Measurements from ENCODE around the gene ASCL1. TPM values are rescaled to one million over a fixed set of nuclear protein-coding genes. Genes with fewer than 3 reads are reported as not detected.

The ASCL1 gene
- total and polyA plus RNA-seq, 10 of the 15 experiments (the other 5 are each of a cell fraction or from before 2014, with no cell fraction given) = 10.6 to 61.1 (median 20.5) TPM

- ATAC-seq (no peak), FAIRE-seq (no peak), DNase-seq (ENCODE audit: low read depth, low spot score) (no peak)
- 12% methylated on average over 2 of the region's 2 CpGs for WGBS (ENCODE audit: insufficient coverage, insufficient replicate concordance, low lambda C conversion rate, missing lambda C conversion rate)
- Histone ChIP-seq H3K9me3 (replicated peaks; ENCODE audit: control insufficient read depth, insufficient read depth, low read length) (no peaks in the 10 kb centered on the region), H4K20me1 (ENCODE audit: control insufficient read depth, insufficient read depth) (no peaks in the 10 kb centered on the region), H3K4me1 (ENCODE audit: control insufficient read depth, insufficient read depth, low read length) (no peaks in the 10 kb centered on the region), H3K4me2 (ENCODE audit: control insufficient read depth, insufficient read depth) (no peak overlapping the region), H3K27me3 (replicated peaks in 1 of 2; ENCODE audit: control insufficient read depth in 2 of 2, insufficient read depth in 2 of 2, low read length in 1 of 2) (no peaks in the 10 kb centered on the region; a peak in 1 of 4 replicates), H3K36me3 (ENCODE audit: control insufficient read depth in 2 of 2, insufficient read depth in 2 of 2, low read length in 1 of 2) (no peaks in the 10 kb centered on the region), H3K9ac (ENCODE audit: control insufficient read depth, insufficient read depth, low read length) (no peak overlapping the region), H2AFZ (ENCODE audit: control insufficient read depth, low read depth, low read length) (no peak overlapping the region), H3K79me2 (ENCODE audit: control insufficient read depth, insufficient read depth, low read length) (no peaks in the 10 kb centered on the region), H3K4me3 (no peak overlapping the region), H3K27ac (ENCODE audit: control insufficient read depth, insufficient read depth) (no peak overlapping the region)
- CTCF ChIA-PET = interaction anchor here (1.1 to 17.5 kb wide), 15 partner anchors 9 to 693 kb away, joined by 3 to 281 read pairs (median 5); no protein-coding TSS in a partner anchor
- intact Hi-C loops (cut with micrococcal nuclease; ENCODE audit: unreplicated experiment) = no loop called here
- RAD21 ChIA-PET (ENCODE audit: unreplicated experiment) = interaction anchor here (0.9 to 4.3 kb wide), 7 partner anchors 10 to 609 kb away, joined by 3 to 86 read pairs (median 4); no protein-coding TSS in a partner anchor
- SMC1A ChIA-PET (ENCODE audit: uncharacterized antibody, unreplicated experiment) = interaction anchor here (0.9 to 4.9 kb wide), 17 partner anchors 10 to 627 kb away, joined by 3 to 134 read pairs (median 5); partner anchors contain the start of gene PAH
- in situ Hi-C loops (cut with MboI) = no loop called here
- no TSS peak for BruUV-seq (replicated peaks)
- POLR2A ChIA-PET = interaction anchor here (0.8 kb wide), 1 partner anchor 56 kb away, joined by 3 read pairs; no protein-coding TSS in a partner anchor
- TF ChIP-seq PBX3 (IDR thresholded peaks at IDR 0.05; ENCODE audit: insufficient replicate concordance, low read depth, low read length) (no peak), SPI1 (IDR thresholded peaks at IDR 0.05; ENCODE audit: borderline replicate concordance, insufficient read depth, low read depth, low read length) (no peak), KDM1A (IDR thresholded peaks at IDR 0.05; ENCODE audit: borderline replicate concordance) (no peak), TCF3 (IDR thresholded peaks at IDR 0.05; ENCODE audit: borderline replicate concordance, insufficient read depth, low read depth, low read length) (no peak), SUPT20H (IDR thresholded peaks at IDR 0.05; ENCODE audit: borderline replicate concordance, control insufficient read depth, low read depth, low read length) (no peak), ATF7 (IDR thresholded peaks at IDR 0.05; ENCODE audit: low read depth) (no peak), RCOR1 (conservative IDR thresholded peaks at IDR 0.05; ENCODE audit: low read depth, low read length) (no peak), BHLHE40 (IDR thresholded peaks at IDR 0.05; ENCODE audit: borderline replicate concordance in 1 of 2, low read depth in 2 of 2, low read length in 1 of 2) (no peak), ZBTB4 (CRISPR knock-in tag; IDR thresholded peaks at IDR 0.05) (no peak), ZNF274 (IDR thresholded peaks at IDR 0.05; ENCODE audit: insufficient read depth, insufficient read length) (no peak), ZZZ3 (IDR thresholded peaks at IDR 0.05; ENCODE audit: control insufficient read depth, insufficient read length, low read depth) (no peak), MAX (IDR thresholded peaks at IDR 0.05; ENCODE audit: low read depth, low read length) (no peak), SMAD1 (IDR thresholded peaks at IDR 0.05; ENCODE audit: low read depth, partially characterized antibody) (no peak), WRNIP1 (IDR thresholded peaks at IDR 0.05; ENCODE audit: borderline replicate concordance, low read depth, low read length) (no peak)
- TF ChIP-seq, protein P1, sequence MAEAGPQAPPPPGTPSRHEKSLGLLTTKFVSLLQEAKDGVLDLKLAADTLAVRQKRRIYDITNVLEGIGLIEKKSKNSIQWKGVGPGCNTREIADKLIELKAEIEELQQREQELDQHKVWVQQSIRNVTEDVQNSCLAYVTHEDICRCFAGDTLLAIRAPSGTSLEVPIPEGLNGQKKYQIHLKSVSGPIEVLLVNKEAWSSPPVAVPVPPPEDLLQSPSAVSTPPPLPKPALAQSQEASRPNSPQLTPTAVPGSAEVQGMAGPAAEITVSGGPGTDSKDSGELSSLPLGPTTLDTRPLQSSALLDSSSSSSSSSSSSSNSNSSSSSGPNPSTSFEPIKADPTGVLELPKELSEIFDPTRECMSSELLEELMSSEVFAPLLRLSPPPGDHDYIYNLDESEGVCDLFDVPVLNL (IDR thresholded peaks at IDR 0.05; ENCODE audit: low read depth, low read length) = no peak
- TF ChIP-seq, protein P2, sequence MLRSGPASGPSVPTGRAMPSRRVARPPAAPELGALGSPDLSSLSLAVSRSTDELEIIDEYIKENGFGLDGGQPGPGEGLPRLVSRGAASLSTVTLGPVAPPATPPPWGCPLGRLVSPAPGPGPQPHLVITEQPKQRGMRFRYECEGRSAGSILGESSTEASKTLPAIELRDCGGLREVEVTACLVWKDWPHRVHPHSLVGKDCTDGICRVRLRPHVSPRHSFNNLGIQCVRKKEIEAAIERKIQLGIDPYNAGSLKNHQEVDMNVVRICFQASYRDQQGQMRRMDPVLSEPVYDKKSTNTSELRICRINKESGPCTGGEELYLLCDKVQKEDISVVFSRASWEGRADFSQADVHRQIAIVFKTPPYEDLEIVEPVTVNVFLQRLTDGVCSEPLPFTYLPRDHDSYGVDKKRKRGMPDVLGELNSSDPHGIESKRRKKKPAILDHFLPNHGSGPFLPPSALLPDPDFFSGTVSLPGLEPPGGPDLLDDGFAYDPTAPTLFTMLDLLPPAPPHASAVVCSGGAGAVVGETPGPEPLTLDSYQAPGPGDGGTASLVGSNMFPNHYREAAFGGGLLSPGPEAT (IDR thresholded peaks at IDR 0.05; ENCODE audit: low read depth) = no peak
Observed at GRCh38 chr12:102939059-102939458, 18.4 kb upstream of the ASCL1 start.
